Nephron (organoid): ENCODE results near the gene FRMD6.

Experiments
- H3K27ac Mint-ChIP-seq, 3 experiments: 2 replicates each; pipeline ENCODE4 v1.8.0; 2020; ENCODE audit warnings: mixed read lengths in 3 of 3, mild to moderate bottlenecking in 2 of 3, moderate library complexity in 1 of 3
- H3K27me3 Mint-ChIP-seq: 2 replicates; pipeline ENCODE4 v1.8.0; 2021; ENCODE audit warnings: low read depth, mild to moderate bottlenecking, moderate library complexity, mixed read lengths
- H3K36me3 Mint-ChIP-seq: 2 replicates; pipeline ENCODE4 v1.8.0; 2020; ENCODE audit warnings: low read depth, mixed read lengths
- H3K4me1 Mint-ChIP-seq: 2 replicates; pipeline ENCODE4 v1.8.0; 2020; ENCODE audit warnings: mixed read lengths
- H3K4me3 Mint-ChIP-seq, 3 experiments: 2 replicates each; pipeline ENCODE4 v1.8.0; 2020; ENCODE audit warnings: mild to moderate bottlenecking in 3 of 3, mixed read lengths in 3 of 3, moderate library complexity in 2 of 3
- H3K9me3 Mint-ChIP-seq: 2 replicates; pipeline ENCODE4 v1.8.0; 2020; ENCODE audit warnings: mixed read lengths
- TF ChIP-seq, protein P1 (sequence below), 3 experiments: fragments of 200-600 bp; sonication (generic); IDR thresholded peaks; one replicate each; pipeline ENCODE4 v1.5.0; 2021; ENCODE audit warnings: antibody characterized with exemption in 3 of 3; ENCODE audit not compliant: unreplicated experiment in 3 of 3

Gene FRMD6

DNA sequence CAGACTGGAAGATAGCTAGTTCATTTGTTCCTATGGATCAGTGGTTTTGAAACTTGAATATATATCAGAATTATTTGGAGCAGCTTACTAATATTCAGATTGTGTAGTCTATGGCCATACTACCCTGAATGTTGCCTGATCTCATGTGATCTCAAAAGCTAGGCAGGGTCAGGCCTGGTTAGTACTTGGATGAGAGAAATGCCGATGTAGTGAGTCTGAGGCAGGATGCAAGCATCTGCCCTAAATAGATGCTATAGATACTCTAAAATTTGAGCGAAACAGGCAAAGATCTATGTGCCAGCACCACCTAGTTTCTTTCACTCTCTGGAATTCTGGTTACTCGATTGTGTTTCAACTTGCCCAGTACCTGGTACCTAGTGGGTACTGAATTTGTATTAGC is 40.9 kb downstream of the FRMD6 start:
- Mint-ChIP-seq H3K27ac (no peak overlapping the region), H3K36me3 (peaks cover 24% of the 10 kb centered on the region), H3K4me1 (peaks cover 8% of the 10 kb centered on the region), H3K27me3 (no peaks in the 10 kb centered on the region), H3K9me3 (no peaks in the 10 kb centered on the region), H3K4me3 (no peak overlapping the region)
- TF ChIP-seq, protein P1, sequence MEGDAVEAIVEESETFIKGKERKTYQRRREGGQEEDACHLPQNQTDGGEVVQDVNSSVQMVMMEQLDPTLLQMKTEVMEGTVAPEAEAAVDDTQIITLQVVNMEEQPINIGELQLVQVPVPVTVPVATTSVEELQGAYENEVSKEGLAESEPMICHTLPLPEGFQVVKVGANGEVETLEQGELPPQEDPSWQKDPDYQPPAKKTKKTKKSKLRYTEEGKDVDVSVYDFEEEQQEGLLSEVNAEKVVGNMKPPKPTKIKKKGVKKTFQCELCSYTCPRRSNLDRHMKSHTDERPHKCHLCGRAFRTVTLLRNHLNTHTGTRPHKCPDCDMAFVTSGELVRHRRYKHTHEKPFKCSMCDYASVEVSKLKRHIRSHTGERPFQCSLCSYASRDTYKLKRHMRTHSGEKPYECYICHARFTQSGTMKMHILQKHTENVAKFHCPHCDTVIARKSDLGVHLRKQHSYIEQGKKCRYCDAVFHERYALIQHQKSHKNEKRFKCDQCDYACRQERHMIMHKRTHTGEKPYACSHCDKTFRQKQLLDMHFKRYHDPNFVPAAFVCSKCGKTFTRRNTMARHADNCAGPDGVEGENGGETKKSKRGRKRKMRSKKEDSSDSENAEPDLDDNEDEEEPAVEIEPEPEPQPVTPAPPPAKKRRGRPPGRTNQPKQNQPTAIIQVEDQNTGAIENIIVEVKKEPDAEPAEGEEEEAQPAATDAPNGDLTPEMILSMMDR (IDR thresholded peaks at IDR 0.05; ENCODE audit: unreplicated experiment in 3 of 3): no peak

GRCh38 chr14:51697848-51698247 is 46.1 kb downstream of the FRMD6 start:
- TF ChIP-seq, protein P1 (IDR thresholded peaks at IDR 0.05; ENCODE audit: unreplicated experiment in 3 of 3): no peak
- no peaks in the 10 kb centered on the region for H3K9me3 Mint-ChIP-seq
- H3K4me1 Mint-ChIP-seq: peaks cover 29% of the 10 kb centered on the region
- H3K36me3 Mint-ChIP-seq: peaks cover 36% of the 10 kb centered on the region
- no peaks in the 10 kb centered on the region for H3K27me3 Mint-ChIP-seq
- H3K27ac Mint-ChIP-seq: peak overlapping the region in 1 of 3 experiments; percentile 45
- H3K4me3 Mint-ChIP-seq: no peak overlapping the region

DNA sequence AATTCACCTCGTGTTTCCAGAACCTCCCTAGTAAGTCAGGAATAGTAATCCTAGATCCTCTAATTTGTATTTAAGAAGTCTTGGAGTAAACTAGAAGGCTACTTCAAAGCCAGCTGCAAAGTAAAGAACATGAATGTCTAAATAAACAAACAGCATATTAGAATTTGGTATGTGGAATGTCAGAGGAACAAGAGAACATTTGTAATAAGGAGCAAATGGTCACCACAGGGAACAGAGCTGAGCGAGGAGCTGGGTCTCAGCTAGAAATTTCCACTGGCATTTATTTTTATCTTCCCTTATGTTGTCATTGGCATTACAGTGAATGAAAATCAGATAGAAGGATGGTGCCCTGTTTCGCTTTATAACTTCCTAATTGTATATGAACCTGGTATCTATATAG is 50.2 kb downstream of the FRMD6 start:
- Mint-ChIP-seq H3K27ac (peak overlapping the region in 2 of 3 experiments; percentile 31), H3K4me3 (no peak overlapping the region), H3K36me3 (peaks cover 26% of the 10 kb centered on the region), H3K27me3 (no peaks in the 10 kb centered on the region), H3K4me1 (peaks cover 29% of the 10 kb centered on the region), H3K9me3 (no peaks in the 10 kb centered on the region)
- TF ChIP-seq, protein P1 (IDR thresholded peaks at IDR 0.05; ENCODE audit: unreplicated experiment in 3 of 3): no peak

DNA sequence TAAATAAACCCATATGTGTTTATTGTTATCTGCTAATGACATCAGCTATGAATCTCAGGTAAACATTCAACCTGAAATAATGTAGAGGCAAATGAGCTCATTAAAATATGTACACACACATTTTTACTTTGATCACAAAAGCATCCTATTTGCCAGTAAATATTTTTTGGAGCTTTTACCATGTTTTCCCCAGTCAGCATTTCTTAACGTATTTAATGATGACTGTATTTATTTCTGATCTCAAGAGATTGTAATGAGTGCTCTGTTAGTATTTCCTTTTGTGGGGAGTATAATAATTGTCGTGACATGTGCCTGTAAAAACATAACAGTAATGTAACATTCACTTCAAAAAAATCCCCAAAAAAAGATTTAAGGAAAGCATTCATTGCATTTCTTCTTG is 52.1 kb downstream of the FRMD6 start:
- H3K9me3 Mint-ChIP-seq: no peaks in the 10 kb centered on the region
- TF ChIP-seq, protein P1 (IDR thresholded peaks at IDR 0.05; ENCODE audit: unreplicated experiment in 3 of 3): no peak
- peaks cover 35% of the 10 kb centered on the region for H3K4me1 Mint-ChIP-seq
- H3K27me3 Mint-ChIP-seq: no peaks in the 10 kb centered on the region
- no peak overlapping the region for H3K4me3 Mint-ChIP-seq
- peaks cover 29% of the 10 kb centered on the region for H3K36me3 Mint-ChIP-seq
- H3K27ac Mint-ChIP-seq: no peak overlapping the region

DNA sequence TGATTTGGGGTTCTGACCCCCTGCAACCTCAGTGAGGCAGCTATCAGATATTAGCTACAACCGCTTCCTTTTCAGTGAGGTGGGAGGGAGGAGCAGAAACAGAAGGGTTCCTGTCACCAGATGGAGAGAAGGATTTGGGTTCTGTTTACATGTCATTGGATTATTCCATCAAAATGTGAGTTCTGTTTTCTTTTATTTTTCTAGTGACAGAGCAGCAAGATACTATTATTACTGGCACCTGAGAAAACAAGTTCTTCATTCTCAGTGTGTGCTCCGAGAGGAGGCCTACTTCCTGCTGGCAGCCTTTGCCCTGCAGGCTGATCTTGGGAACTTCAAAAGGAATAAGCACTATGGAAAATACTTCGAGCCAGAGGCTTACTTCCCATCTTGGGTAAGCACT is 52.8 kb downstream of the FRMD6 start:
- no peak overlapping the region for H3K27ac Mint-ChIP-seq
- TF ChIP-seq, protein P1 (IDR thresholded peaks at IDR 0.05; ENCODE audit: unreplicated experiment in 3 of 3): no peak
- H3K4me1 Mint-ChIP-seq: peaks cover 29% of the 10 kb centered on the region
- H3K36me3 Mint-ChIP-seq: peaks cover 26% of the 10 kb centered on the region
- no peak overlapping the region for H3K4me3 Mint-ChIP-seq
- no peaks in the 10 kb centered on the region for H3K27me3 Mint-ChIP-seq
- H3K9me3 Mint-ChIP-seq: no peaks in the 10 kb centered on the region

DNA sequence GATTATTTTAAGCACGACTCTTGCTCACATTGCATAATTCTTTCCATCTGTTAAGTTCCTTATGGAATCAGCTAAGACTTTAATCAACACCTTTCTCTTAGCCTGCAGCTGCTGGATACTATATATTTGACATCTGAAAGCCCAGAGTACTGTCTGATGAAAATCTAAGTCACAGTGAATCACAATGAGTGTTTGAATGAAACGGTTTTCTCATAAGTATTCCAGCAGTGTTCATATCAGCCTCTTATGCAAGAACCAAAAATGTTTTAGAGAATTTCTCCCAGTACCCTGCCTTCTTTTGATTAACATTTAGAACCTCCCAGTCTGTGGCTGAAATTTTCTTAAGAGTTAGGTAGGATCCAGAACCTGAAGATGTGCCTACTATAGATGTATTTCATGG is 55.6 kb downstream of the FRMD6 start:
- Mint-ChIP-seq H3K27ac (no peak overlapping the region), H3K4me3 (no peak overlapping the region), H3K27me3 (no peaks in the 10 kb centered on the region), H3K36me3 (peaks cover 23% of the 10 kb centered on the region), H3K4me1 (peaks cover 10% of the 10 kb centered on the region), H3K9me3 (no peaks in the 10 kb centered on the region)
- TF ChIP-seq, protein P1 (IDR thresholded peaks at IDR 0.05; ENCODE audit: unreplicated experiment in 3 of 3): no peak
